HG03521 (cell line): Measurements from ENCODE around the gene AP3B2.
A peak's percentile ranks its signal among the peaks of the same experiment; 100 is the strongest.

Experiments
- ATAC-seq: cut with Tn5 transposase; IDR thresholded peaks from one replicate; pipeline ENCODE4 v1.9.1; 2021; ENCODE audit warnings: mild to moderate bottlenecking, moderate library complexity; ENCODE audit not compliant: unreplicated experiment

Gene AP3B2

GRCh38 chr15:82698711-82699345 is 10.8 kb downstream of the AP3B2 start:
- no peak for ATAC-seq

GRCh38 chr15:82697735-82698407 is 11.8 kb downstream of the AP3B2 start:
- no peak for ATAC-seq

DNA sequence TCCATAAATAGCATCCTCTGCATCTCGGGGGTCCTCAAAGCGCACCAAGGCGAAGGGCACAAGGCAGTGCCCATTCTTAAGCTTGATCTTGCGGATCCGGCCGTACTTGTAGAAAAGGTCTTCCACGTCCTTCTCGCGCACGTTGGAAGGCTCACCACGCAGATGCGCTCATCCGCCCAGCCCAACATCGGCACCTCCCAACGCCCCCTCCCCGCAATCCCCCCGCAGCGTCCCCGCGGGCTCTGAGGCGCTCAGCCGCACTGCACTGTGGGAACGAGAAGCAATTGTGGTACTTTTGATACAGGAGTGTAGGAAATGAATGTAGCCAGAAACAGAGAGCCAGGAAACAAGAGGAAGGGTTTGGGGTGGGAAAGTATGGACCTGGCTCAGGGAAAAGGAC is 17.5 kb downstream of the AP3B2 start:
- ATAC-seq: no peak

DNA sequence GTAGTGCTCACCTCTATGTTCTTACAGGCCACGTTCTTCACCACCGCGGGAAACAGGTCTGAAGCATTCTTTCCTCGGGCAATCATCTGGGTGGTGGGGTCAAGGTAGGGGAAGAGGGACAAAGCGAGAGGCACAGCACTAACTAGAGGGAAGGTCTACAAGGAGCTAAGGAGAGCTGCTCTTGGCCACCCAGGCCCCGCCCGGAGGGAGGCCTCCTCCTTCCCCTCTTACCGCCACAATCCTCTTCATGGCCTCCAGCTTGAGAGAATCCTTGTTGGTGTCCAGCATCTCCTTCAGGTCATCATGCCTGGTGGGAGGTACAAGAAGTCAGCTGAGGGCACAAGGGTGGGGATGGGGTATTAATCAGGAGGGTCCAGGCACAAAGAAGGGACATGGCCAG is 20.5 kb downstream of the AP3B2 start:
- ATAC-seq: no peak

- ATAC-seq: no peak
Measured at GRCh38 chr15:82688691-82689090, 21.0 kb downstream of the AP3B2 start.

DNA sequence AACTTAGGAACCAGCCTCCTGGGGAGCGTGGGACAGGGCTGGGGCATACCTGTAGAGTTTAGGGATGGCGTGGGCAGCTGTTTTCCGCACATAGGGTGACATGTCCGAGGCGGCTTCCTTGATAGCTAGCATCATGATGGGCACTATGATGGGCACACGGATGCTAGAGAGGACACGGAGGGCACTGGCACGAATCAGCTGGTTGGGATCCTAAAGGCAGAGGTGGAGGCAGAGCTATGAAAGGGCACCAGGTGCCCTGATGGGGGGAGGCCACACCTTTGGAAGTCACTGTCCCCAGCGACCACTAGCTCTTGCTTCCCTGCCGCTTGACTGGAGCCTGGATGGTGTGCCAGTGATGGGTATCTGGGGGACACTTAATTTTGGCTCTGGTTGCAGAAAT is 28.3 kb downstream of the AP3B2 start:
- no peak for ATAC-seq

- peak; percentile 79 for ATAC-seq
Measured at GRCh38 chr15:82680200-82681102, 29.2 kb downstream of the AP3B2 start.

GRCh38 chr15:82679626-82680199 is 30.0 kb downstream of the AP3B2 start:
- no peak for ATAC-seq

DNA sequence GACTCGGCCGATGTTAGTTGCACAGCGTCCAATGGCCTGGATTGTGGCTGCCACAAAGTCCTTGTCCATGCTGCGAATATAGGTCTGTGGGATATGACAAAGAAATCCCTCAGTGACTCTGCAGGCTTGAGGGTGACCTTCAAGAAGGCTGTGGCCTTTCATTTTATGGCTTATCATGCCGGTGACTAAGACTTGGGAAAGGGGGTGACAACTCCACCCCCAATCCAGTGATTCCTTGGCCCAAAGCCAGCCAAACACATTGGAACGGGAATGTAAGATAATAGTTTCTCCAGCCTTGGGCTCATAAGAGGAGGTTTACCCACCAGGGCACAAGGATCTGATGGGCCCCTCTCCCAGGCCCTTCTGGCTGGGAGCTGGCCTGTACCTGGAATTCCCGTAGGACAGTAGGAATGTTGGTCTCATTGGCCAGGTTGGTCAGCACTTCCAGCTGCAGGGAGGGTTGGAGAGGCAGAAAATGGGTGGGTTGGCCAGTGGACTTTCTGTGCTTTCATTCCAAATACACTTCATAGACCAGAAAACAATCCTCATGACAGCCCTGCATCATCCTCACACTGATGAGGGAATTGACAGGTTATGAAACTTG is 31.9 kb downstream of the AP3B2 start:
- ATAC-seq: no peak

DNA sequence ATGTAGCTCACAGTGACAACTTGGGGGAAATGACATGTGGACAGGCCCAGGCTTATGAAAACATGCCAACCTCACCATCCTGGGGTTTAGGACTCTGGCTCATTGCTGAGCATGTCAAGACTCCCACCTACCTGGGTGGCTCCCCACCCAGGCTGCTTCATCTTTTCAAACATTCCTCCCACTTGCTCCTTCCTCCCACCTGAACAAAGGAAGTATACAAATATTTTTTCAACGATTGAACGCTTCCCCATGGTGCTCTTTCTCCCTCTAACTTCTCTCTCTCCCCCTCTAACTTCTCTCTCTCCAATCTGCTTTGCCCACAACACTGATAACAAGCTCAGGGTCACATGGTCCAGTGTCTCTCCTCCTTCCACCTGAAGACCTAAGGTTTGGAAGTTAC is 34.8 kb downstream of the AP3B2 start:
- ATAC-seq: no peak

GRCh38 chr15:82670699-82671098 is 39.0 kb downstream of the AP3B2 start:
- ATAC-seq: no peak

DNA sequence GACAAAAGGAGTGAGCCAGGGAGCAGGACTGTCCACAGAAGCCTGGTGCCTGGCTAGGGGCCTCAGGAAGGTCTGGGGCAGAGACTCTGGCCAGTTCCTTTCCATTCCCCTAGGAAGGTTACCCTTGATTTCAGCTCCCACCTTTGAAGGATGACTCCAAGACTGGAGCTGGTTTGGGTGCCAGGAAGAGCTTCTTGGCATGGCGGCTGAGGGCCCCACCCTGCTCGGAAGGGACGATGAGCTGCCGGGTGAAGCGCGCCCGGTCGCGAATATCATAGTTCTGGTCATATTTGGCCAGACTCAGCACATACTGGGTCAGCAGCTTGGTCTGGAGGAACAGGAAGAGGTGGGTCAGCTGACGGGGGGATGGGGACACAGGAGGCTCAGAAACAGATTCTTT is 43.1 kb downstream of the AP3B2 start:
- ATAC-seq: no peak

GRCh38 chr15:82664021-82664420 is 45.7 kb downstream of the AP3B2 start:
- ATAC-seq: no peak

DNA sequence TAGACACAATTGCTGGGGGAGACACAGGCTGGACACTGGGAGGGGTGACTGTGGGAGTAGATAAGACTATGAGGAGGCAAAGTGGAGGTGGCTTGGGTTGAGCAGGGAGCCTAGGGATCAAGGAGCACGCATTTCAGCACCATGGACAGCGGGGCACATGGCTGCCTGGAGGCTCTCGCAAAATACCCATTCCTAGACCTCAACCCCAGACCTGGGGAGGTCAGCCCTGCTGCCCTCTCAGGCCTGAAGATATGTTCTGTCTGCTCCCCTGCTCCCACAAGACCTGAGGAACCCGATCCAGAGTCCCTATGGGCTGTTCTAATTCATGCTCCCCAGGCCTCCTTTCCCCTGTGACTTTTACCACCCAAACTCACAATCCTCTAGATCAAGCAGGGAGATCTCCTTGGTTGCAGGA is 46.5 kb downstream of the AP3B2 start:
- no peak for ATAC-seq

DNA sequence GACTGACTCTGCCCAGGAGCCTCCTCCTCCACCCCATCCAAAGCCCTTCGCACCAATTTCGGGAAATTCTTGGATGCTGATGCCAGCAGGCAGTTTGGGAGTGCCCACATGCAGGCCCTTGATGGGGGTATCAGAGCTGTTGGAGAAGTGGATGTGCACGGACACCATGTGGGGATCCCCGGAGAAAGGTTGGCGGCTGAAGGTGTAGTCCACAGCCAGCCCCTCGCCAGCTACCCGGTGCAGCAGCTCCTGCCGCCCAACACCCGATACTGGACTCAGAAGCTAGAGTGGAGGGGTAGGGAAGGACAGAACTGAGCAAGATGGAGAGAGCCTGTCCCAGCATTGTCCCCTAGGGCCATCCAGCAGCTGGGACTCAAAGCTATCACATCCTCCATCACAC is 47.0 kb downstream of the AP3B2 start:
- ATAC-seq: no peak

DNA sequence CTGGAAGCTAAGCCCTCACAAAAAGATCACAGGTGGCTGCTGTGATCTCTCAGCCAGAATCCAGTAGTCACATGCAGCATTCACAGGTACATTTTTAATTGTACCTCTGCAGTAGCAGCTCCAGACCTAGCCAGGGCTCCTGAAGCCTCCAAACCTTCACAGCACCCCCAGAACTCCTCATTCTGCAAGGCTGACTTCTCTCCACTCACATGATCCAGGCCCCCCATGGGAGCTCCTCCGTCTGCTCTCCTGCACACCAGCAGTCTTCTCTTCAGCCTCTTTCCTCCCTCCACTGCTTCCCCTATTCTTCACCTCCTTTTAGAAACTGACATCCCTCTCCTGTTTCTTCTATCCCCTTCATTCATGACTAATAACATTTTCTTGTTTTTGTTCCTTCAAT is 49.3 kb downstream of the AP3B2 start:
- ATAC-seq: no peak

DNA sequence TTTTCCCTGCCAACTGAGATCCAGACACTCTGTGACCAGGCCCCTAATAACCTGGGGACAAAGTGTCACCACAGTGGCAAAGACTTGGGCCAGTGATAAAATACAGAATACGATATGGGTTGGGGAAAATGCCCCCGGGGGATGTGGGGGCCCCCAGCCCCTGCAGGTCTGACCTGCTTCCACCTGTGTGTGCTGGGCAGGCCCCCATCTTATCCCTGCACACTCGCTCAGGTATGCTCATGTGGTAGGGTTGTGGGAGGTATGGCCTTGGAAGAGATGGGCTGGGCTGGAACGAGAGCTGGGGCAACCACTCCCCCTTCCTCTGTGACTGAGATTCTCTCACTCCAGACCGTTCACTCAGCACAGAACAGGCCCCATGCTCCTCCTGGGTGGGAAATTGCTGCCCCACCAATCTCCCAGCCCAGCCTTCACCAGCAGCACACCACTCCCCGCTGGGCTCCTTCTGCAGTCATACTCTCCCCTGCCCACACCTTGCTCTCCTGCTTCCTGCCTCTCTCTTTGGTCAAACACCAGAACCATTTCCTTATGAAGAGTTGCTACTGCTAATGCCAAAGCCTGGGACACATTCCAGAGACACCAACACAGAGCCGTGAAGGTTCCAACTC is 52.9 kb downstream of the AP3B2 start:
- ATAC-seq: no peak

DNA sequence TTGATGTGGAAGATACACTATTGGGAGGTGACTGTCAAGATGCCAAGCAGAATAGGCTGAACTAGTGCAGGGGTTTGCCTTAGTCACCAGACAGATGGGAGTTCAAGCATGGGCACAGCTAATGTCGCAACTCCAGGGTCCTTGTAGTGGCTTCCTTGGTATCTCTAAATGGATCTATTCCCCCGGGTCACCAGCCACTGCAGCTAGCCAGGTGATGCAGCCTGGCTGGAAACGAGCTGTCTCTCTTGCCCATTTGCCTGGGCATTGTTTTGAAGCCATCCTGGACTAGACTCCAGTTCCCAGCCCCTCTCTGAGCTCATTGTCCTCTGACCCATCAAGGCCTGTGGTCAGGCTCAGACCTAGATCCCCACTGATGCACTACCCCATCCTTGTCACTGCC is 54.1 kb downstream of the AP3B2 start:
- no peak for ATAC-seq

- ATAC-seq: no peak
Measured at GRCh38 chr15:82653483-82654168, 56.0 kb downstream of the AP3B2 start.

- ATAC-seq: no peak
Measured at GRCh38 chr15:82651708-82652107, 58.0 kb downstream of the AP3B2 start.
